ENCODE results near the gene MTCH2. TPM values are rescaled to one million over a fixed set of nuclear protein-coding genes. Genes with fewer than 3 reads are reported as not detected.

The MTCH2 gene
- total RNA-seq, 2 donors from 2014 or later = 48.4 to 56.8 TPM

DNA sequence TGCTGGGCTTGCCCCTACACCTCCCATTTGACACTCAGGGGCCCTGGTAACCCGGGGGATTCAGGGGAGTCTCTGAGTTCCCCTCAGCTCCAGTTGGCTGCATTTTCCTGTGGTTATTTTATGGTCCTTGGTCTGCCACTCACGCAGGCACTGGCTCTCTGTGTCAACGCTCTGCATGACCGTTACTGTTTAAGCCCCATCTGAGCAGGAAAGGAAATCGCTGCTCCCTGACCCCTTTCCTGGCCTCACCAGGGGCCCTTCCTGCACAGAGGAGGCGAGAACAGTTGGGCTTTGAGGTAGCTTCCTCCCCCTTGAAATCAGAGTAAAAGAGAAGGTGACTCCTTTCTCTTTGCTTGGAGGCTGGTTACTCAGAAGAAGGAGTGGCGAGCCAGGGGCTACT lies 50.6 kb downstream of the MTCH2 start:
- Histone ChIP-seq H3K4me1 (replicated peaks) (no peaks in the 10 kb centered on the region), H3K27me3 (replicated peaks; ENCODE audit: insufficient read depth) (peaks cover 3% of the 10 kb centered on the region), H3K36me3 (no peaks in the 10 kb centered on the region), H3K27ac (no peak overlapping the region), H3K4me3 (no peak overlapping the region), H3K9me3 (no peaks in the 10 kb centered on the region)
- TF ChIP-seq POLR2A (IDR thresholded peaks at IDR 0.05) (no peak), POLR2AphosphoS5 (IDR thresholded peaks at IDR 0.05) (no peak)
- 69% methylated on average over 7 of the region's 7 CpGs for WGBS
- intact Hi-C loops (cut with DNase I) = no loop called here
- DNase-seq (ENCODE audit: low spot score) = no peak

DNA sequence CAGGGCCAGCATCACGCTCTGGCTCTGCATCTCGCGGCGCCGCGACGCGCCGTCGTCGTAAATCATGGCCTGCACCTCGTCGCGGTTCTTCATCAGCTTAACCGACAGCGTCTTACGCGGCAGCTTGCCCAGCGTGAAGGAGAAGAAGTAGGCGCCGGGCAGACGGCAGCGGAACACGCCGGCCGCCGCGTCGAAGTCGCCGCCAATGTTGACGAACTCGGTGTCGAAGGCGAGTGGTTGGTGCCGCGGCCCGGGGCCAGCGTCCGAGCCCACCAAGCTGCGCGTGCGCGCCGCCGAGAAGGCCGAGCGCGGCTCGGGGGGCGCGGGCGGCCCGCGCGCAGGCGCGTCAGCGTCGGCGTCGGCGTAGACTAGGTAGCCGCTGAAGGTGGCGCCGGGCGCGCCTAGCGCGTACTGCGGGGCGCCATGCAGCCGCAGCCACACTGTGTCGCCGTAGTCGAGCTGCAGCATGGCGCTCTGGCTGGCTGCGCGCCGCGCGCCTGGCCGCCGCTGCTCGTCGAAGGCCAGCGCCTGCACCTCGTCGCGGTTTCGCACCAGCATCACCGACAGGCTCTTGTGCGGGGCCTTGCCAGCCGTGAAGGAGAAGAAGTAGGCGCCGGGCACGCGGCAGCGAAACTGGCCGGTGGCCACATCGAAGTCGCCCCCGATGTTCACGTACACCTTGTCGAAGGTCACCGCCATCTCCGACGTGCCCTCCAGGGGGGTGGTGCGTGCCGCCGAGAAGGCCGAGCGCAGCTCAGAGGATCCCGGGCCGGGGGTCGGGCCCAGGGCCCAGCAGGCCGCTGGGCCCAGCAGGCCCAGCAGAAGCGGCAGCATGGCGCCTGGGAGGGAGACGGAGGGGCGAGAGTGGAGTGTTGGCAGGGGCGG lies 52.1 kb downstream of the MTCH2 start:
- 35% methylated on average over 104 of the region's 122 CpGs for WGBS
- intact Hi-C loops (cut with DNase I) = no loop called here
- no peaks in the 10 kb centered on the region for H3K36me3 ChIP-seq
- H3K27ac ChIP-seq = peak overlapping the region in 1 of 2 donors; percentile 31
- no peak for TF ChIP-seq POLR2AphosphoS5 (IDR thresholded peaks at IDR 0.05)
- TF ChIP-seq POLR2A (IDR thresholded peaks at IDR 0.05) = no peak
- TF ChIP-seq CTCF (IDR thresholded peaks at IDR 0.05) = no peak
- H3K9me3 ChIP-seq = no peaks in the 10 kb centered on the region
- H3K4me3 ChIP-seq = peak overlapping the region; percentile 15 to 36
- H3K4me1 ChIP-seq (replicated peaks) = no peaks in the 10 kb centered on the region
- DNase-seq (ENCODE audit: low spot score) = no peak
- peaks cover 3% of the 10 kb centered on the region for H3K27me3 ChIP-seq (replicated peaks; ENCODE audit: insufficient read depth)

DNA sequence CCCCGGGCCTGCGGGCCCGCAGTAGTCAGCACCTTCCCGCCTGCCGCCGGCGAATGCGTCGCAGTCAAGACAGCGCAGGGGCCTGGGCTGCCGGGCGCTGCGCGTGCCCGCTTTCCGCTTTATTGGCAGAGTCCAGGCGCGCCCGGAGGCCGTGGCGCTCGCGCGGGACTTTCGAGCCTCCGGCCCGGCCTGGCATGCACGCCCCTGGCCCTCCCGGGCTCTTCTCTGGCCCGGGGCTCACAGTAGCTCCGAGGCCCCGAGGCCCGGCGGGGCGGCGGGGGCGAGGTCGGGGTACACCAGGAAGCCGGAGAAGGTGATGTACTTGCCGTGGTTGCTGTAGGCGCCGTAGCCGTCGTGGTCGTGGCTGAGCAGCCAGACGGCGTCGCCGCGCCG lies 52.8 kb downstream of the MTCH2 start:
- no peak for TF ChIP-seq CTCF (IDR thresholded peaks at IDR 0.05)
- no peak for TF ChIP-seq POLR2AphosphoS5 (IDR thresholded peaks at IDR 0.05)
- TF ChIP-seq POLR2A (IDR thresholded peaks at IDR 0.05) = no peak
- no peak for DNase-seq (ENCODE audit: low spot score)
- Histone ChIP-seq H3K27me3 (replicated peaks; ENCODE audit: insufficient read depth) (peaks cover 3% of the 10 kb centered on the region), H3K4me3 (peak overlapping the region; percentile 15 to 36), H3K4me1 (replicated peaks) (no peaks in the 10 kb centered on the region), H3K27ac (peak overlapping the region in 1 of 2 donors; percentile 31), H3K9me3 (no peaks in the 10 kb centered on the region), H3K36me3 (no peaks in the 10 kb centered on the region)
- intact Hi-C loops (cut with DNase I) = no loop called here
- 25% methylated on average over 51 of the region's 51 CpGs for WGBS

DNA sequence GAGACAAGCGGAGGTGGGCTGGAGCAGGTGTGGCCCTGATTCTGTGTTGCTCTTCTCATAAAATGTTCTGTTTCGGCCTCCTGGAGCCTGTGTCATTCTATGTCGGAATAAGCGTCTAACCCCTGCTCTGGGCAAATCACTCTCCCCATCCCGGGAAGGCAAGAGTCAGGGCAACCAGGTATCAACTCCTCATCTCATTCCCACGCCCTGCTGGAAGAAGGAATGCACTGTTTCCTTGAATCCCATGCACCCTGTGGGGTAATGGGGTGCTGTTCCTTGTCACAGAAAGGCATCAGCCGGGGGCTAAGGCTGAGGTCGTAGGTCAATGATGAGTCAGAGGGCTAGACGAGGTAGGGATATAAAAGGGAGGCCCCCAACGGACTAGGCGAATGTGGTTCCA lies 53.2 kb downstream of the MTCH2 start:
- Histone ChIP-seq H3K4me3 (peak overlapping the region in 1 of 2 donors; percentile 36), H3K36me3 (peaks cover 0 to 2% of the 10 kb centered on the region in 2 donors), H3K27me3 (replicated peaks; ENCODE audit: insufficient read depth) (peaks cover 1% of the 10 kb centered on the region), H3K27ac (peak overlapping the region in 1 of 2 donors; percentile 31), H3K9me3 (no peaks in the 10 kb centered on the region), H3K4me1 (replicated peaks) (no peaks in the 10 kb centered on the region)
- DNase-seq (ENCODE audit: low spot score) = no peak
- WGBS = 55% methylated on average over 11 of the region's 11 CpGs
- TF ChIP-seq POLR2AphosphoS5 (IDR thresholded peaks at IDR 0.05) (no peak), POLR2A (IDR thresholded peaks at IDR 0.05) (no peak), CTCF (IDR thresholded peaks at IDR 0.05) (no peak)
- intact Hi-C loops (cut with DNase I) = no loop called here

GRCh38 chr11:47587723-47588326 lies 54.5 kb downstream of the MTCH2 start:
- H3K27ac ChIP-seq = no peak overlapping the region
- no peak for DNase-seq (ENCODE audit: low spot score)
- no peaks in the 10 kb centered on the region for H3K27me3 ChIP-seq (replicated peaks; ENCODE audit: insufficient read depth)
- H3K36me3 ChIP-seq = peaks cover 3 to 15% of the 10 kb centered on the region in 2 donors
- intact Hi-C loops (cut with DNase I) = no loop called here
- no peaks in the 10 kb centered on the region for H3K4me1 ChIP-seq (replicated peaks)
- 91% methylated on average over 14 of the region's 14 CpGs for WGBS
- no peak overlapping the region for H3K4me3 ChIP-seq
- no peaks in the 10 kb centered on the region for H3K9me3 ChIP-seq
- no peak for TF ChIP-seq CTCF (IDR thresholded peaks at IDR 0.05)
- TF ChIP-seq POLR2A (IDR thresholded peaks at IDR 0.05) = no peak
- TF ChIP-seq POLR2AphosphoS5 (IDR thresholded peaks at IDR 0.05) = no peak
